Measurements from ENCODE around the gene TMEM273. TPM values are rescaled to one million over a fixed set of nuclear protein-coding genes. Genes with fewer than 3 reads are reported as not detected.

The TMEM273 gene
- total RNA-seq, 1 donor from 2014 or later: 63.1 TPM

DNA sequence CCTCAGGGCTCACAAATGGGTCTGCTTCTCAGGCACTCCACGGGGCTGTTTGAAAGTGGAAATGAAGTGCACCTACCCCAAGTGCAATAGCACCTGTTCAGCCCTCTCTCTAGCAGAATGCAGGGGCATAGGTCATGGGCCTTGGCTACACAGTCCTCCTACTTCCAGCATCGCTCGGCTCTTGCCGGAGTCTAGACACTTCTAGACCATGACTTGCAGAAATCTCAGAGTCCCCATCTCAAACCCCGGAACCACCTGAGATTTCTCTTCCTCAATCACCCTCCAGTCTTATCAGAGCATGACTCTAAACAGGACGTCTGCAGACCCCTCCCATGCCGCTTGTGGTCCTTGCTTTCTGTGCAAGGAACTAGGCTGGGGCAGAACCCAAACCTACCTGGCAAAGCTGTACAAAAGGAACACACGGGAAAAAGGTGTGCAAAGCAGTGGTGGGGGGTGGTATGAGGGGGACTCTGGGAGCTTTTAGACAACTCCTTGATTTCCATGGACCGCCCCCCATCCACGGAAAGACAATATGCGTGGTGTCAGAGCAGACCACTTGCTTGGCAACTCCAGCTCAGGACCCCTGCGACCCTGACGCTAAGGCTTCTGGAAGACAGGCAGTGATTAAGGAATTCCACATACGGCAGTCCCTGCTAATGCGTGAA, 13.8 kb downstream of the TMEM273 start:
- TF ChIP-seq, protein P1, sequence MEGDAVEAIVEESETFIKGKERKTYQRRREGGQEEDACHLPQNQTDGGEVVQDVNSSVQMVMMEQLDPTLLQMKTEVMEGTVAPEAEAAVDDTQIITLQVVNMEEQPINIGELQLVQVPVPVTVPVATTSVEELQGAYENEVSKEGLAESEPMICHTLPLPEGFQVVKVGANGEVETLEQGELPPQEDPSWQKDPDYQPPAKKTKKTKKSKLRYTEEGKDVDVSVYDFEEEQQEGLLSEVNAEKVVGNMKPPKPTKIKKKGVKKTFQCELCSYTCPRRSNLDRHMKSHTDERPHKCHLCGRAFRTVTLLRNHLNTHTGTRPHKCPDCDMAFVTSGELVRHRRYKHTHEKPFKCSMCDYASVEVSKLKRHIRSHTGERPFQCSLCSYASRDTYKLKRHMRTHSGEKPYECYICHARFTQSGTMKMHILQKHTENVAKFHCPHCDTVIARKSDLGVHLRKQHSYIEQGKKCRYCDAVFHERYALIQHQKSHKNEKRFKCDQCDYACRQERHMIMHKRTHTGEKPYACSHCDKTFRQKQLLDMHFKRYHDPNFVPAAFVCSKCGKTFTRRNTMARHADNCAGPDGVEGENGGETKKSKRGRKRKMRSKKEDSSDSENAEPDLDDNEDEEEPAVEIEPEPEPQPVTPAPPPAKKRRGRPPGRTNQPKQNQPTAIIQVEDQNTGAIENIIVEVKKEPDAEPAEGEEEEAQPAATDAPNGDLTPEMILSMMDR (IDR thresholded peaks at IDR 0.05): no peak
- Histone ChIP-seq H3K27me3 (no peaks in the 10 kb centered on the region), H3K4me1 (peaks cover 20% of the 10 kb centered on the region), H3K4me3 (no peak overlapping the region), H3K9me3 (no peaks in the 10 kb centered on the region), H3K27ac (no peak overlapping the region), H3K36me3 (no peaks in the 10 kb centered on the region)
- intact Hi-C loops (cut with DNase I): no loop called here
- no peak for DNase-seq
- ATAC-seq: no peak

DNA sequence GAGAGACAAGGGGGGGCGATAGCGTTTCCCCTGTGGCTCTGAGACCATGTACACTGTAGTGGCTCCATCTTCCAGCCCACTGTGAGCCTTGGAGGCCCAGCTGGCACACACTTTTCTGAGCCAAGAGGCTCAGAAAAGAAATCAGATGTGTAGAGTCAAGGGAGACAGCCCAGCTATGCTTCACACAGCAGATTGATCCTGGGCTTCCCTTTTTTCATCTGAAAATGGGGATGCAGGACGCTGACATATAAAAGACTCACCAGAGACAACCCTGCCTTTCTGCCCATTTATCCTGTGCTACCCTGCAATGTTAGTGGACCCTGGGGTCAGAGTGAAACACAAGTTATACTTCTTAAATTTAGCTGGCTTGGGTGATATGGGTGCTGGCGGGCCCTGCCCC, 14.3 kb downstream of the TMEM273 start:
- Histone ChIP-seq H3K9me3 (no peaks in the 10 kb centered on the region), H3K4me1 (peaks cover 20% of the 10 kb centered on the region), H3K27ac (no peak overlapping the region), H3K4me3 (no peak overlapping the region), H3K36me3 (no peaks in the 10 kb centered on the region), H3K27me3 (no peaks in the 10 kb centered on the region)
- TF ChIP-seq, protein P1 (IDR thresholded peaks at IDR 0.05): no peak
- intact Hi-C loops (cut with DNase I): no loop called here
- no peak for ATAC-seq
- DNase-seq: no peak

DNA sequence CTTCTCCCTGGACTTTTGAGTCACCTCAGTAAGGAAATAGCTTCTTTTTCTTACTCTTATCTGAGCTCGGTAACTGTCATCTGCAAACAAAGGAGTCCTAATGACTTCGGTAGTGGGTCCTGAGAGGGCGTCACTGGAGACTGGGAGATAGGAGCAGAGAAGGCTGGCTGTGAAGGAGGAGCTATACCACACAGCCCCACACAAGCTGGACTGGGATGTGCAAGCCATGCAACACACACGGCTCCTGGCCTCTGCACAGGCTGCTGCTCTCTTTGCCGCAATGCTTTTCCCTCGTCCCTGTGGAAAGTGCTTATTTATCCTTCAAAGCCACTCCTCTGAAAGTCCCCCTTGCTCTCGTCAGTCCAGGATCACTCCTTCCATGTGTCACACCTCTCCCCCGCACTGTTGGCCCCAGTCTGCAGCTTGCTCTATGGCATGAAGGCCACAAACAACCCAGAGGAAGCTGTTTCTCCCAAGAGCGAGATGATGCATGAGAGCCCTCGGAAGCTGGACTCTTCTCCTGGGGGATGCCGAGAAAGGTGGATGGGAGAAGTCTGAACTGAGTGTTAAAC, 14.9 kb downstream of the TMEM273 start:
- Histone ChIP-seq H3K27ac (no peak overlapping the region), H3K4me3 (no peak overlapping the region), H3K27me3 (no peaks in the 10 kb centered on the region), H3K9me3 (no peaks in the 10 kb centered on the region), H3K36me3 (no peaks in the 10 kb centered on the region), H3K4me1 (peaks cover 20% of the 10 kb centered on the region)
- no peak for ATAC-seq
- TF ChIP-seq, protein P1 (IDR thresholded peaks at IDR 0.05): no peak
- intact Hi-C loops (cut with DNase I): no loop called here
- DNase-seq: no peak

DNA sequence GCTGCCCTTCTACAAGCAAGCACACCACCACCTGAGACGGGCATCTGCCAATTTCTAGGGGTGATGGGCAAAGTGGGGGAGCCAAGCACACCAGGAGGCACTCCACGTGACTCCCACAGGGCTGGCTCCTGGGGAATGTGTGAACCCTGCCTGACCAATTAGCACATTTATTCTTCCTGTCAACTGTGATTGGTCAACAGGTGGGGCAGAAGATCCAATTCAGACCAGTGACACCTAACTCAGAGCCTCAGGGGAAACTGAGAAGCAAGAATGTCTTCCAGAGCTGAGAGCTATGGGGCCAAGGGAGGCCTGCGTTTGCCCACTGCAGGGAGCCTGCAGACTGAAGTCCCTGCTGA, 15.4 kb downstream of the TMEM273 start:
- TF ChIP-seq, protein P1 (IDR thresholded peaks at IDR 0.05): no peak
- DNase-seq (no peak), ATAC-seq (no peak)
- H3K9me3 ChIP-seq: no peaks in the 10 kb centered on the region
- intact Hi-C loops (cut with DNase I): no loop called here
- H3K27ac ChIP-seq: no peak overlapping the region
- H3K27me3 ChIP-seq: no peaks in the 10 kb centered on the region
- no peaks in the 10 kb centered on the region for H3K36me3 ChIP-seq
- H3K4me1 ChIP-seq: peaks cover 18% of the 10 kb centered on the region
- no peak overlapping the region for H3K4me3 ChIP-seq

DNA sequence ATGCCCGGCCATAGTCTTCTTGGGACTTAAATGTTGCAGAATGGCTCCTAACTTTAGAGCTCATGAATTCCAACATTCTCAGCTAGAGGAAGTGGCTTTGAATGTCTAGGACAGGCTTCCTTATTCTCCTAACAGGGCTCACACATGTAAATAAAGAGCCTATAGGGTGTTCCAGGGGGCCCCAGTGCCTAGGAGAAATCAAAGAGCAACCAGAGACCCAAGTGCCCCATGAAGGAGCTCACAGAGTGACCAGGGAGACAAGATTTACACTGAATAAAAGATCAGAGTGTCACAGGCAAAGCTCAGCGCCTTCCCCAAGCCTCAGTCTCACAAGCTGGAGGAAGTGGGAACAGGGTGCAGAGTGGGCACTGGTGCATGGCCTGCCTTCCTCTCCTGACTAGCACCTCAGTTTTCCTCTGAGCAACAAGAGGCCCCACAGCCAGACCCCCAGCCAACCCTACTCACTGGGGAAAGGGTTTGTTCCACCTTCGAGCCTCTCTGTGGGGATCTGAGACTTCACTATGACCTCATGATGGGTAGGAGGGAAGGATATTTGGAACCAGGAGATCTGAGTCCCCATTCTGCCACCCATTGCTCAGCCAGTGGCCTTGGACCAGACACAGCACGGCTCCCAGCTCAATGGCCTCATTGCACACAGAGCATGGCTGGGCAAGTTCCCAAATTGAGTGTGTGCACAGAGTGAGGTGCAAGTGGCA, 16.0 kb downstream of the TMEM273 start:
- TF ChIP-seq, protein P1 (IDR thresholded peaks at IDR 0.05): no peak
- no peak overlapping the region for H3K4me3 ChIP-seq
- no peaks in the 10 kb centered on the region for H3K27me3 ChIP-seq
- no peak overlapping the region for H3K27ac ChIP-seq
- intact Hi-C loops (cut with DNase I): no loop called here
- no peak for DNase-seq
- H3K4me1 ChIP-seq: peaks cover 12% of the 10 kb centered on the region
- no peaks in the 10 kb centered on the region for H3K9me3 ChIP-seq
- no peak for ATAC-seq
- no peaks in the 10 kb centered on the region for H3K36me3 ChIP-seq
